NT2/D1 (cell line): ENCODE results near the gene BICRAL.

Experiments used
- SUZ12 ChIP-seq: IDR thresholded peaks from 2 replicates; pipeline ENCODE4 v1.6.1; 2011; ENCODE audit not compliant: insufficient read length, insufficient read depth; ENCODE audit errors: extremely low read depth
- YY1 ChIP-seq: IDR thresholded peaks from 2 replicates; pipeline ENCODE4 v1.6.1; 2011; ENCODE audit not compliant: insufficient read length, insufficient read depth
- ZNF274 ChIP-seq: IDR thresholded peaks from 2 replicates; pipeline ENCODE4 v1.6.1; 2011; ENCODE audit warnings: mild to moderate bottlenecking, low read depth, low read length

GRCh38 chr6:42796171-42796570 lies 14.3 kb downstream of the BICRAL start:
- TF ChIP-seq YY1 (no peak), SUZ12 (no peak), ZNF274 (no peak)
